ENCODE measurements around the gene RBBP4.

GRCh38 chr1:32705516-32705915, 54.5 kb downstream of the RBBP4 start:
- TF ChIP-seq CTCF (IDR thresholded peaks at IDR 0.05; ENCODE audit: borderline replicate concordance, extremely low read depth, low read length, poor library complexity, severe bottlenecking) (no peak), EZH2 (IDR thresholded peaks at IDR 0.05; ENCODE audit: borderline replicate concordance, low read depth, low read length, severe bottlenecking) (no peak)
